Transverse colon (tissue), 4 donors: ENCODE measurements around the gene SLC26A9. TPM values are rescaled to one million over a fixed set of nuclear protein-coding genes. Genes with fewer than 3 reads are reported as not detected.

Source experiments
- DNase-seq: peaks from one replicate; pipeline ENCODE4 v3.0.0-alpha.2; 2019
- H3K27ac ChIP-seq, 4 donors: fragments of 200-600 bp; sonication (generic); 2 replicates each; pipeline ENCODE4 v1.5.1; 2016 to 2018; ENCODE audit warnings: inconsistent platforms in 4 of 4
- H3K27me3 ChIP-seq: fragments of 200-600 bp; sonication (generic); 2 replicates; pipeline ENCODE4 v1.5.1; 2017; ENCODE audit warnings: inconsistent platforms
- H3K36me3 ChIP-seq, 4 donors: fragments of 200-600 bp; sonication (generic); 2 replicates each; pipeline ENCODE4 v1.5.1; 2017 to 2019; ENCODE audit warnings: inconsistent platforms in 4 of 4
- H3K4me1 ChIP-seq, 4 donors: fragments of 200-600 bp; sonication (generic); 2 replicates each; pipeline ENCODE4 v1.5.1; 2017 to 2020; ENCODE audit warnings: inconsistent platforms in 4 of 4
- H3K4me3 ChIP-seq, 4 donors: fragments of 200-600 bp; sonication (generic); 1 replicate in 1 of 4; 2 replicates in 3 of 4; pipeline versions ENCODE4 v1.5.1 to v1.6.1; 2017 to 2019; ENCODE audit warnings: inconsistent platforms in 4 of 4
- H3K9me3 ChIP-seq, 2 donors: fragments of 200-600 bp; sonication (generic); 2 replicates each; pipeline ENCODE4 v1.5.1; 2017 to 2019; ENCODE audit warnings: inconsistent platforms in 2 of 2
- EP300 ChIP-seq: sonication (generic); formaldehyde crosslinking; IDR thresholded peaks from one replicate; pipeline ENCODE4 v1.6.1; 2017; ENCODE audit warnings: antibody characterized with exemption, low read depth
- POLR2A ChIP-seq: fragments of 450-650 bp; IDR thresholded peaks from one replicate; pipeline ENCODE4 v1.6.1; 2016; ENCODE audit warnings: antibody characterized with exemption, mild to moderate bottlenecking, moderate library complexity
- POLR2AphosphoS5 ChIP-seq, 3 donors: sonication (generic); formaldehyde crosslinking; IDR thresholded peaks; one replicate each; pipeline ENCODE4 v1.6.1; 2016; ENCODE audit warnings: antibody characterized with exemption in 3 of 3
- WGBS, 2 donors: methylation state at CpG; one replicate each; pipeline ENCODE4 v1.1.5; 2018; ENCODE audit warnings: low coverage in 1 of 2; 5-methylcytosine and 5-hydroxymethylcytosine counted together
- in situ Hi-C, 4 donors: fragments of 200-750 bp; cut with MboI; loops; one replicate each; pipeline versions ENCODE4 v1.15.0 to v1.15.1; 2017; ENCODE audit warnings: low sequenced_read_pairs in 3 of 4, low pct_ligation_motif_present in 1 of 4, low pct_unique_long_range_greater_than_20kb in 1 of 4
- intact Hi-C: fragments of 100-400 bp; cut with DNase I; formaldehyde crosslinking; loops from one replicate; pipeline ENCODE4 v1.15.1; 2023; ENCODE audit warnings: low total_unique reads
- total RNA-seq, 4 donors: library from RNA; depleted of rRNA; stranded (reverse); fragments of >200 nt; gene quantifications; one replicate each; pipeline ENCODE4 v1.1.0, GENCODE V29; 2016
- TF ChIP-seq, protein P1 (sequence below), 5 experiments: fragments of 200-600 bp in 3 of 5; fragments of 450-650 bp in 2 of 5; sonication (generic) in 3 of 5; IDR thresholded peaks; 1 replicate in 2 of 5; 2 replicates in 3 of 5; pipeline ENCODE4 v1.5.1; 2016 to 2017; ENCODE audit warnings: antibody characterized with exemption in 5 of 5, inconsistent platforms in 3 of 5, mild to moderate bottlenecking in 2 of 5, moderate library complexity in 1 of 5

SLC26A9 gene
- total RNA-seq, 4 donors from 2014 or later = not detected

DNA sequence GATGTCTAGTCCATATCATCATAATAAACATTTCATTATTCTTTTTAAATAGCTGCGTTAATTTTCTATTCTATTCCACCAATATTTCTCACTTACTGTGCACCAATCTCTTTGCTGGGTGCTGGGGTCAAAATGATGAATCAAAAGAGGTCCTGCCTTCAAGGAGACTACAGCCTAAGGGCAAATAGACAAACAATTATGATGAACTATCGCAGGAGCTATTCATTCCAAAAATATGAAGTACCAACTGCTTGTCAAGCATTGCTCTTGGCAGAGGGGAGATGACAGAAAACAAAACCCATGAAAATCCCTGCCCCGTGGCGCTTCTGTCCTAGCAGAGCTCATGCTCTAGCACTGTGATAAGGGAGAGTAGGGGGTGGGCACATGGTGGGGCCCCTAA is 28.8 kb upstream of the SLC26A9 start:
- Histone ChIP-seq H3K4me3 (no peak overlapping the region), H3K36me3 (no peaks in the 10 kb centered on the region), H3K27me3 (no peaks in the 10 kb centered on the region), H3K4me1 (no peaks in the 10 kb centered on the region), H3K9me3 (no peaks in the 10 kb centered on the region), H3K27ac (no peak overlapping the region)
- in situ Hi-C loops (loop anchor here in 1 of 4 donors (25.0 kb wide), 1 partner anchor 185 kb away; the partner anchor contains the start of gene RAB29), intact Hi-C loops (no loop called here)
- DNase-seq = no peak
- WGBS, 2 donors = 66 to 100% methylated on average over 1 to 4 of the region's 4 CpGs
- no peak for TF ChIP-seq EP300
- no peak for TF ChIP-seq POLR2AphosphoS5 (IDR thresholded peaks at IDR 0.05)
- TF ChIP-seq, protein P1, sequence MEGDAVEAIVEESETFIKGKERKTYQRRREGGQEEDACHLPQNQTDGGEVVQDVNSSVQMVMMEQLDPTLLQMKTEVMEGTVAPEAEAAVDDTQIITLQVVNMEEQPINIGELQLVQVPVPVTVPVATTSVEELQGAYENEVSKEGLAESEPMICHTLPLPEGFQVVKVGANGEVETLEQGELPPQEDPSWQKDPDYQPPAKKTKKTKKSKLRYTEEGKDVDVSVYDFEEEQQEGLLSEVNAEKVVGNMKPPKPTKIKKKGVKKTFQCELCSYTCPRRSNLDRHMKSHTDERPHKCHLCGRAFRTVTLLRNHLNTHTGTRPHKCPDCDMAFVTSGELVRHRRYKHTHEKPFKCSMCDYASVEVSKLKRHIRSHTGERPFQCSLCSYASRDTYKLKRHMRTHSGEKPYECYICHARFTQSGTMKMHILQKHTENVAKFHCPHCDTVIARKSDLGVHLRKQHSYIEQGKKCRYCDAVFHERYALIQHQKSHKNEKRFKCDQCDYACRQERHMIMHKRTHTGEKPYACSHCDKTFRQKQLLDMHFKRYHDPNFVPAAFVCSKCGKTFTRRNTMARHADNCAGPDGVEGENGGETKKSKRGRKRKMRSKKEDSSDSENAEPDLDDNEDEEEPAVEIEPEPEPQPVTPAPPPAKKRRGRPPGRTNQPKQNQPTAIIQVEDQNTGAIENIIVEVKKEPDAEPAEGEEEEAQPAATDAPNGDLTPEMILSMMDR (IDR thresholded peaks at IDR 0.05) = no peak
- TF ChIP-seq POLR2A = no peak

DNA sequence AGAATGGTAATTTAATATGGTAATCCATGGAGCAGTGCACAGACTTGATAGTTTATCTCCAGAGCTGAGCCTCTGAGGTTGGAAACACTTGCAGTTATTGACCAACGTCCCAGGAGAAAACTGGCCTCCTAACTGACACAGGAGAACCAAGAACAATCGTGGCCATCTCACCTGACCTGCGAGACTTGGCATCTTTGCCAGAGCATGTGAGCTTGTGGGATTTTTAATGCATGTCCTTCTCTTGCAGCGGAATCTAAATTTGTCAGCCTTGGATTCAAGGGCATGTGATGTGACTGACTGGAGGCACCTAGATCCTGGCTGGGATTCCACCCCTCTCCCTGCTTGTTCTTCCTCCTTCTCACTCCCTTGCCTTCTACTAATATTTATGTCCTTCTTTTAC is 27.8 kb upstream of the SLC26A9 start:
- intact Hi-C loops (no loop called here), in situ Hi-C loops (loop anchor here in 1 of 4 donors (25.0 kb wide), 1 partner anchor 184 kb away; the partner anchor contains the start of gene RAB29)
- Histone ChIP-seq H3K9me3 (no peaks in the 10 kb centered on the region), H3K36me3 (no peaks in the 10 kb centered on the region), H3K4me3 (no peak overlapping the region), H3K27ac (no peak overlapping the region), H3K27me3 (no peaks in the 10 kb centered on the region), H3K4me1 (no peaks in the 10 kb centered on the region)
- TF ChIP-seq, protein P1 (IDR thresholded peaks at IDR 0.05) = no peak
- TF ChIP-seq POLR2AphosphoS5 (IDR thresholded peaks at IDR 0.05) (no peak), EP300 (no peak), POLR2A (no peak)
- 84% methylated on average over 4 of the region's 4 CpGs; no CpG with 5 or more reads in 1 of the 2 donors for WGBS, 2 donors
- DNase-seq = no peak

DNA sequence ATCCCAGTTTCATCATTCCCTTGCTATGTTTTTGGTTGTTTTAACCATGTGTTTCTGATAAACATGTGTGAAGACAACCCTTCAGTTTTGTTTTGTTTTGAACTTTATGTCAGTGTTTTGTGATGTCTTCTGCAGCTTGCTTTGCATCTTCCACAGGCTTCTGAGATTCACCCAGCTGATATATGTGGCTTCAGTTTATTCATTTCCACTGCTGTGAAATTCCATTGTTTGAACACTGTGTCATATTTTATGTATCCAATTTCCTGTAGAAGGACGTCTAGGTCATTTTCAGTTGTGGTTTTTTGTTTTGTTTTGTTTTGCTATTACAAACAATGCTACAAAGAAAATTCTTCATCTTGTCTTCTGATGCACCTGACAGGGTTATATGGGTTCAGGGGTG is 27.2 kb upstream of the SLC26A9 start:
- intact Hi-C loops = no loop called here
- no peak overlapping the region for H3K27ac ChIP-seq
- DNase-seq = no peak
- in situ Hi-C loops = loop anchor here in 1 of 4 donors (25.0 kb wide), 1 partner anchor 183 kb away; the partner anchor contains the start of gene RAB29
- no peaks in the 10 kb centered on the region for H3K36me3 ChIP-seq
- no peaks in the 10 kb centered on the region for H3K4me1 ChIP-seq
- no peak for TF ChIP-seq POLR2A
- no peak for TF ChIP-seq EP300
- TF ChIP-seq, protein P1 (IDR thresholded peaks at IDR 0.05) = no peak
- TF ChIP-seq POLR2AphosphoS5 (IDR thresholded peaks at IDR 0.05) = no peak
- H3K27me3 ChIP-seq = no peaks in the 10 kb centered on the region
- no peak overlapping the region for H3K4me3 ChIP-seq
- 0 to 7% methylated on average over 1 of the region's 1 CpG for WGBS, 2 donors
- H3K9me3 ChIP-seq = no peaks in the 10 kb centered on the region

DNA sequence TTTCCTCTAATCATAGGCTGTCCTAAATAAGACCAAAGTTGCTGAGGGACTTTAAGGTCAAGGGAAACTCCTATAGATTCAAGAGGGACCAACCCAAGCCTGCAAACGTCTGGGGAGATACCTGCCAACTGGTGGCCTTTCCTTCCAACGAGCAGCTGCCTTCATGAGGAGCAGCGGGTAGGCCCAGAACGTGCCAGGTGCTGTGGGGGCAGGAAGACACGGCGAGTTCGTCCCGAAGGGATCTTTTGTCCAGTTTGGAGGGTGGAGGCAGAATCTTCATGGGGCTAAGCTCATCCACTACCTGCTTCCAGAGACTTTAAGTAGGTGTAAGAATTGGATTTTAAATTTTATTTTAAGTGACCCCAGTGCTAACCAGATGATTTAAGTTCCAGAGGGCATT is 26.0 kb upstream of the SLC26A9 start:
- no peak for TF ChIP-seq EP300
- no peak for TF ChIP-seq POLR2AphosphoS5 (IDR thresholded peaks at IDR 0.05)
- TF ChIP-seq POLR2A = no peak
- TF ChIP-seq, protein P1 (IDR thresholded peaks at IDR 0.05) = no peak
- no peak for DNase-seq
- in situ Hi-C loops = loop anchor here in 1 of 4 donors (25.0 kb wide), 1 partner anchor 182 kb away; the partner anchor contains the start of gene RAB29
- Histone ChIP-seq H3K4me1 (no peaks in the 10 kb centered on the region), H3K27me3 (no peaks in the 10 kb centered on the region), H3K9me3 (no peaks in the 10 kb centered on the region), H3K36me3 (no peaks in the 10 kb centered on the region), H3K27ac (no peak overlapping the region), H3K4me3 (no peak overlapping the region)
- intact Hi-C loops = no loop called here
- WGBS, 2 donors = 86 to 94% methylated on average over 7 to 8 of the region's 8 CpGs
